Measurements from ENCODE around the gene PPP1CA. TPM values are rescaled to one million over a fixed set of nuclear protein-coding genes. Genes with fewer than 3 reads are reported as not detected.

The PPP1CA gene
- total RNA-seq, 1 donor from 2014 or later, result 223 TPM

- peak; percentile 63 for TF ChIP-seq CTCF (conservative IDR thresholded peaks at IDR 0.05)
- H3K27ac Mint-ChIP-seq (ENCODE audit: unreplicated experiment), result peak overlapping the region; percentile 83
- DNase-seq (ENCODE audit: low read depth, low spot score), result peak; percentile 55
- no peaks in the 10 kb centered on the region for H3K9me3 Mint-ChIP-seq
- H3K36me3 Mint-ChIP-seq (ENCODE audit: low read depth), result no peaks in the 10 kb centered on the region
- peak overlapping the region; percentile 92 for H3K4me3 Mint-ChIP-seq
- peaks cover 48% of the 10 kb centered on the region for H3K27me3 Mint-ChIP-seq (ENCODE audit: low read depth)
- H3K4me1 Mint-ChIP-seq, result peaks cover 36% of the 10 kb centered on the region
These were observed 27.7 kb downstream of the PPP1CA start for GRCh38 chr11:67373648-67374570.

GRCh38 chr11:67372993-67373647 is 28.5 kb downstream of the PPP1CA start, which contains the start of gene CLCF1:
CLCF1 (minus strand) TSS chr11:67373598; CDS start chr11:67373539, 59 bp downstream.
- Mint-ChIP-seq H3K36me3 (ENCODE audit: low read depth) (no peaks in the 10 kb centered on the region), H3K27ac (ENCODE audit: unreplicated experiment) (peak within 1 kb of the TSS; percentile 83), H3K27me3 (ENCODE audit: low read depth) (peaks cover 45% of the 10 kb centered on the region), H3K4me1 (peaks cover 33% of the 10 kb centered on the region), H3K4me3 (peak within 1 kb of the TSS; percentile 92), H3K9me3 (no peaks in the 10 kb centered on the region)
- peak; percentile 51 for DNase-seq (ENCODE audit: low read depth, low spot score)
- TF ChIP-seq CTCF (conservative IDR thresholded peaks at IDR 0.05), result no peak

GRCh38 chr11:67372321-67372992 is 29.2 kb downstream of the PPP1CA start:
- H3K27me3 Mint-ChIP-seq (ENCODE audit: low read depth), result peaks cover 47% of the 10 kb centered on the region

GRCh38 chr11:67371911-67372320 is 29.7 kb downstream of the PPP1CA start:
- Mint-ChIP-seq H3K36me3 (ENCODE audit: low read depth) (no peaks in the 10 kb centered on the region), H3K4me3 (peak overlapping the region; percentile 88), H3K9me3 (no peaks in the 10 kb centered on the region), H3K27me3 (ENCODE audit: low read depth) (peaks cover 44% of the 10 kb centered on the region), H3K27ac (ENCODE audit: unreplicated experiment) (no peak overlapping the region), H3K4me1 (peaks cover 31% of the 10 kb centered on the region)
- TF ChIP-seq CTCF (conservative IDR thresholded peaks at IDR 0.05), result no peak
- no peak for DNase-seq (ENCODE audit: low read depth, low spot score)

More at GRCh38 chr11:67372321-67372992, 29.2 kb downstream of the PPP1CA start:
- no peaks in the 10 kb centered on the region for H3K36me3 Mint-ChIP-seq (ENCODE audit: low read depth)
- no peak overlapping the region for H3K4me3 Mint-ChIP-seq
- DNase-seq (ENCODE audit: low read depth, low spot score), result no peak
- H3K4me1 Mint-ChIP-seq, result peaks cover 33% of the 10 kb centered on the region
- no peak overlapping the region for H3K27ac Mint-ChIP-seq (ENCODE audit: unreplicated experiment)
- no peaks in the 10 kb centered on the region for H3K9me3 Mint-ChIP-seq
- no peak for TF ChIP-seq CTCF (conservative IDR thresholded peaks at IDR 0.05)

- Mint-ChIP-seq H3K36me3 (ENCODE audit: low read depth) (no peaks in the 10 kb centered on the region), H3K9me3 (no peaks in the 10 kb centered on the region), H3K27me3 (ENCODE audit: low read depth) (peaks cover 39% of the 10 kb centered on the region), H3K27ac (ENCODE audit: unreplicated experiment) (no peak overlapping the region), H3K4me1 (peaks cover 26% of the 10 kb centered on the region), H3K4me3 (peak overlapping the region; percentile 88)
- TF ChIP-seq CTCF (conservative IDR thresholded peaks at IDR 0.05), result peak; percentile 58
- no peak for DNase-seq (ENCODE audit: low read depth, low spot score)
These were observed 30.3 kb downstream of the PPP1CA start for GRCh38 chr11:67371189-67371910.
